ENCODE results near the gene KIF5A.

Gene KIF5A

GRCh38 chr12:57623385-57623784, 73.5 kb downstream of the KIF5A start:
- H3K4me1 ChIP-seq (ENCODE audit: control insufficient read depth, insufficient read depth, low read length), result peaks cover 5% of the 10 kb centered on the region
- H3K4me3 ChIP-seq (ENCODE audit: low read depth, low read length), result no peak overlapping the region
- H3K36me3 ChIP-seq (ENCODE audit: control insufficient read depth, insufficient read depth, low read length), result no peaks in the 10 kb centered on the region
- H3K9me3 ChIP-seq (ENCODE audit: control insufficient read depth, insufficient read depth, low read length), result no peaks in the 10 kb centered on the region
- H3K27me3 ChIP-seq (ENCODE audit: control insufficient read depth, insufficient read depth, low read length), result peaks cover 100% of the 10 kb centered on the region
- H3K9ac ChIP-seq (ENCODE audit: low read depth, low read length), result no peak overlapping the region

- Histone ChIP-seq H3K27me3 (ENCODE audit: control insufficient read depth, insufficient read depth, low read length) (peaks cover 100% of the 10 kb centered on the region), H3K4me1 (ENCODE audit: control insufficient read depth, insufficient read depth, low read length) (peaks cover 4% of the 10 kb centered on the region), H3K9ac (ENCODE audit: low read depth, low read length) (no peak overlapping the region), H3K4me3 (ENCODE audit: low read depth, low read length) (no peak overlapping the region), H3K9me3 (ENCODE audit: control insufficient read depth, insufficient read depth, low read length) (no peaks in the 10 kb centered on the region), H3K36me3 (ENCODE audit: control insufficient read depth, insufficient read depth, low read length) (no peaks in the 10 kb centered on the region)
These were observed 74.1 kb downstream of the KIF5A start for GRCh38 chr12:57623811-57624390.

- Histone ChIP-seq H3K4me3 (ENCODE audit: low read depth, low read length) (no peak overlapping the region), H3K9ac (ENCODE audit: low read depth, low read length) (no peak overlapping the region), H3K36me3 (ENCODE audit: control insufficient read depth, insufficient read depth, low read length) (no peaks in the 10 kb centered on the region), H3K4me1 (ENCODE audit: control insufficient read depth, insufficient read depth, low read length) (peaks cover 3% of the 10 kb centered on the region), H3K27me3 (ENCODE audit: control insufficient read depth, insufficient read depth, low read length) (peaks cover 100% of the 10 kb centered on the region), H3K9me3 (ENCODE audit: control insufficient read depth, insufficient read depth, low read length) (no peaks in the 10 kb centered on the region)
These were observed 74.8 kb downstream of the KIF5A start for GRCh38 chr12:57624441-57625220.

- Histone ChIP-seq H3K36me3 (ENCODE audit: control insufficient read depth, insufficient read depth, low read length) (no peaks in the 10 kb centered on the region), H3K27me3 (ENCODE audit: control insufficient read depth, insufficient read depth, low read length) (peaks cover 100% of the 10 kb centered on the region)
These were observed 75.6 kb downstream of the KIF5A start for GRCh38 chr12:57625261-57626032.

GRCh38 chr12:57626111-57626920, 76.5 kb downstream of the KIF5A start:
- Histone ChIP-seq H3K4me1 (ENCODE audit: control insufficient read depth, insufficient read depth, low read length) (peaks cover 3% of the 10 kb centered on the region), H3K9me3 (ENCODE audit: control insufficient read depth, insufficient read depth, low read length) (no peaks in the 10 kb centered on the region), H3K36me3 (ENCODE audit: control insufficient read depth, insufficient read depth, low read length) (no peaks in the 10 kb centered on the region), H3K4me3 (ENCODE audit: low read depth, low read length) (peak overlapping the region; percentile 16), H3K9ac (ENCODE audit: low read depth, low read length) (no peak overlapping the region), H3K27me3 (ENCODE audit: control insufficient read depth, insufficient read depth, low read length) (peaks cover 100% of the 10 kb centered on the region)

More at GRCh38 chr12:57625261-57626032, 75.6 kb downstream of the KIF5A start:
- H3K4me3 ChIP-seq (ENCODE audit: low read depth, low read length), result no peak overlapping the region
- no peak overlapping the region for H3K9ac ChIP-seq (ENCODE audit: low read depth, low read length)
- no peaks in the 10 kb centered on the region for H3K4me1 ChIP-seq (ENCODE audit: control insufficient read depth, insufficient read depth, low read length)
- H3K9me3 ChIP-seq (ENCODE audit: control insufficient read depth, insufficient read depth, low read length), result no peaks in the 10 kb centered on the region

- no peaks in the 10 kb centered on the region for H3K36me3 ChIP-seq (ENCODE audit: control insufficient read depth, insufficient read depth, low read length)
- no peak overlapping the region for H3K9ac ChIP-seq (ENCODE audit: low read depth, low read length)
- H3K4me3 ChIP-seq (ENCODE audit: low read depth, low read length), result peak overlapping the region; percentile 39
- H3K4me1 ChIP-seq (ENCODE audit: control insufficient read depth, insufficient read depth, low read length), result peaks cover 4% of the 10 kb centered on the region
- no peaks in the 10 kb centered on the region for H3K9me3 ChIP-seq (ENCODE audit: control insufficient read depth, insufficient read depth, low read length)
- H3K27me3 ChIP-seq (ENCODE audit: control insufficient read depth, insufficient read depth, low read length), result peaks cover 100% of the 10 kb centered on the region
These were observed 77.1 kb downstream of the KIF5A start for GRCh38 chr12:57626921-57627445.

GRCh38 chr12:57627501-57628279, 77.8 kb downstream of the KIF5A start:
- H3K9ac ChIP-seq (ENCODE audit: low read depth, low read length), result no peak overlapping the region
- peaks cover 4% of the 10 kb centered on the region for H3K4me1 ChIP-seq (ENCODE audit: control insufficient read depth, insufficient read depth, low read length)
- H3K36me3 ChIP-seq (ENCODE audit: control insufficient read depth, insufficient read depth, low read length), result no peaks in the 10 kb centered on the region
- peaks cover 98% of the 10 kb centered on the region for H3K27me3 ChIP-seq (ENCODE audit: control insufficient read depth, insufficient read depth, low read length)
- H3K4me3 ChIP-seq (ENCODE audit: low read depth, low read length), result peak overlapping the region; percentile 39
- H3K9me3 ChIP-seq (ENCODE audit: control insufficient read depth, insufficient read depth, low read length), result no peaks in the 10 kb centered on the region

GRCh38 chr12:57628280-57629191, 78.7 kb downstream of the KIF5A start:
- H3K4me3 ChIP-seq (ENCODE audit: low read depth, low read length), result peak overlapping the region; percentile 39
- H3K36me3 ChIP-seq (ENCODE audit: control insufficient read depth, insufficient read depth, low read length), result no peaks in the 10 kb centered on the region

GRCh38 chr12:57629897-57630471, 80.1 kb downstream of the KIF5A start:
- peak overlapping the region; percentile 22 for H3K4me3 ChIP-seq (ENCODE audit: low read depth, low read length)
- no peaks in the 10 kb centered on the region for H3K9me3 ChIP-seq (ENCODE audit: control insufficient read depth, insufficient read depth, low read length)
- H3K27me3 ChIP-seq (ENCODE audit: control insufficient read depth, insufficient read depth, low read length), result peaks cover 85% of the 10 kb centered on the region
- H3K4me1 ChIP-seq (ENCODE audit: control insufficient read depth, insufficient read depth, low read length), result peaks cover 4% of the 10 kb centered on the region
- H3K9ac ChIP-seq (ENCODE audit: low read depth, low read length), result no peak overlapping the region
- no peaks in the 10 kb centered on the region for H3K36me3 ChIP-seq (ENCODE audit: control insufficient read depth, insufficient read depth, low read length)

More at GRCh38 chr12:57628280-57629191, 78.7 kb downstream of the KIF5A start:
- H3K9me3 ChIP-seq (ENCODE audit: control insufficient read depth, insufficient read depth, low read length), result no peaks in the 10 kb centered on the region
- H3K4me1 ChIP-seq (ENCODE audit: control insufficient read depth, insufficient read depth, low read length), result peaks cover 4% of the 10 kb centered on the region
- no peak overlapping the region for H3K9ac ChIP-seq (ENCODE audit: low read depth, low read length)
- H3K27me3 ChIP-seq (ENCODE audit: control insufficient read depth, insufficient read depth, low read length), result peaks cover 93% of the 10 kb centered on the region
